Pons (tissue), 1 donor: ENCODE measurements around the gene SSTR5.
"Not testable (repeated sequence)": the region's sequence is repeated elsewhere in the genome, so short reads cannot be mapped to it uniquely, and the experiment has no call there.

Source experiments
- DNase-seq: peaks from one replicate; pipeline ENCODE4 v3.0.0-alpha.2; 2016; ENCODE audit warnings: low spot score

SSTR5 gene

GRCh38 chr16:1073566-1074378, 1.2 kb downstream of the SSTR5 start:
- DNase-seq, result no peak

- no peak for DNase-seq
These were observed 1.8 kb downstream of the SSTR5 start for GRCh38 chr16:1074379-1074649.

GRCh38 chr16:1075546-1075945, 3.0 kb downstream of the SSTR5 start:
- no peak for DNase-seq

- DNase-seq, result no peak
These were observed 4.4 kb downstream of the SSTR5 start for GRCh38 chr16:1076801-1077576.

- no peak for DNase-seq
These were observed 5.5 kb downstream of the SSTR5 start for GRCh38 chr16:1077877-1078578.

- no peak for DNase-seq
These were observed 6.1 kb downstream of the SSTR5 start for GRCh38 chr16:1078579-1079021.

GRCh38 chr16:1079341-1079740, 6.8 kb downstream of the SSTR5 start:
- no peak for DNase-seq

GRCh38 chr16:1079786-1080525, 7.4 kb downstream of the SSTR5 start:
- DNase-seq, result no peak

GRCh38 chr16:1080801-1081733, 8.5 kb downstream of the SSTR5 start:
- no peak for DNase-seq

- no peak for DNase-seq
These were observed 9.3 kb downstream of the SSTR5 start for GRCh38 chr16:1081734-1082265.

GRCh38 chr16:1082266-1082951, 9.9 kb downstream of the SSTR5 start:
- no peak for DNase-seq

GRCh38 chr16:1082952-1083675, 10.6 kb downstream of the SSTR5 start:
- DNase-seq, result no peak

- no peak for DNase-seq
These were observed 12.4 kb downstream of the SSTR5 start for GRCh38 chr16:1084971-1085370.

GRCh38 chr16:1086443-1086842, 13.9 kb downstream of the SSTR5 start:
- not testable (repeated sequence) for DNase-seq

GRCh38 chr16:1088295-1089170, 16.0 kb downstream of the SSTR5 start:
- no peak for DNase-seq

GRCh38 chr16:1089439-1089821, 16.9 kb downstream of the SSTR5 start:
- DNase-seq, result no peak

GRCh38 chr16:1089822-1090619, 17.5 kb downstream of the SSTR5 start:
- DNase-seq, result no peak
